ENCODE results near the gene HOXA4. TPM values are rescaled to one million over a fixed set of nuclear protein-coding genes. Genes with fewer than 3 reads are reported as not detected.

The HOXA4 gene
- total RNA-seq, 4 donors from 2014 or later: 1.3 to 2.9 (median 2.0) TPM

GRCh38 chr7:27156916-27157701 is 26.6 kb upstream of the HOXA4 start:
- 19 to 21% methylated on average over 24 to 27 of the region's 30 CpGs for WGBS, 2 donors
- peak; percentile 28 to 86 for DNase-seq (ENCODE audit: low spot score in 2 of 2)

GRCh38 chr7:27156508-27156898 is 25.9 kb upstream of the HOXA4 start, which contains the start of gene HOXA7:
Gene HOXA7, minus strand, starts transcription at chr7:27156675. Its CDS starts 130 bp downstream, at chr7:27156545.
- intact Hi-C loops (cut with DNase I; ENCODE audit: low total_unique reads): no loop called here
- DNase-seq (ENCODE audit: low spot score in 2 of 2): peak in 1 of 2 donors; percentile 95
- TF ChIP-seq POLR2A (IDR thresholded peaks at IDR 0.05) (no peak), CTCF (IDR thresholded peaks at IDR 0.05) (no peak)
- WGBS, 2 donors: 0% methylated on average over 15 to 30 of the region's 33 CpGs
- peak within 1 kb of the TSS; percentile 56 for H3K4me3 ChIP-seq (ENCODE audit: low read depth, poor library complexity, severe bottlenecking)

More at GRCh38 chr7:27156916-27157701, 26.6 kb upstream of the HOXA4 start:
- no peak overlapping the region for H3K4me3 ChIP-seq (ENCODE audit: low read depth, poor library complexity, severe bottlenecking)
- intact Hi-C loops (cut with DNase I; ENCODE audit: low total_unique reads): no loop called here
- no peak for TF ChIP-seq POLR2A (IDR thresholded peaks at IDR 0.05)
- TF ChIP-seq CTCF (IDR thresholded peaks at IDR 0.05): no peak

GRCh38 chr7:27155816-27156507 is 25.4 kb upstream of the HOXA4 start:
- DNase-seq (ENCODE audit: low spot score in 2 of 2): peak in 1 of 2 donors; percentile 89
- intact Hi-C loops (cut with DNase I; ENCODE audit: low total_unique reads): no loop called here
- WGBS, 2 donors: 1% methylated on average over 48 to 63 of the region's 63 CpGs
- peak overlapping the region; percentile 56 for H3K4me3 ChIP-seq (ENCODE audit: low read depth, poor library complexity, severe bottlenecking)
- TF ChIP-seq CTCF (IDR thresholded peaks at IDR 0.05): no peak
- TF ChIP-seq POLR2A (IDR thresholded peaks at IDR 0.05): no peak

GRCh38 chr7:27154901-27155815 is 24.6 kb upstream of the HOXA4 start:
- intact Hi-C loops (cut with DNase I; ENCODE audit: low total_unique reads): loop anchor here (5.0 kb wide), 1 partner anchor 293 kb away; the partner anchor contains the start of gene SKAP2
- DNase-seq (ENCODE audit: low spot score in 2 of 2): peak in 1 of 2 donors; percentile 86
- TF ChIP-seq CTCF (IDR thresholded peaks at IDR 0.05) (no peak), POLR2A (IDR thresholded peaks at IDR 0.05) (no peak)
- H3K4me3 ChIP-seq (ENCODE audit: low read depth, poor library complexity, severe bottlenecking): peak overlapping the region; percentile 56
- WGBS, 2 donors: 41 to 46% methylated on average over 46 to 48 of the region's 48 CpGs

- WGBS, 2 donors: 71% methylated on average over 10 of the region's 10 CpGs
- TF ChIP-seq POLR2A (IDR thresholded peaks at IDR 0.05) (no peak), CTCF (IDR thresholded peaks at IDR 0.05) (no peak)
- intact Hi-C loops (cut with DNase I; ENCODE audit: low total_unique reads): loop anchor here (5.0 kb wide), 1 partner anchor 292 kb away; the partner anchor contains the start of gene SKAP2
- H3K4me3 ChIP-seq (ENCODE audit: low read depth, poor library complexity, severe bottlenecking): no peak overlapping the region
- peak; percentile 17 to 82 for DNase-seq (ENCODE audit: low spot score in 2 of 2)
These were observed 23.8 kb upstream of the HOXA4 start for GRCh38 chr7:27154369-27154768.
